Activated gamma-delta T cell (primary cell): ENCODE measurements around the gene AK5.

ENCODE experiments used
- DNase-seq: peaks from one replicate; lab custom pipeline; 2025; lab: John Stamatoyannopoulos, UW

AK5 gene

DNA sequence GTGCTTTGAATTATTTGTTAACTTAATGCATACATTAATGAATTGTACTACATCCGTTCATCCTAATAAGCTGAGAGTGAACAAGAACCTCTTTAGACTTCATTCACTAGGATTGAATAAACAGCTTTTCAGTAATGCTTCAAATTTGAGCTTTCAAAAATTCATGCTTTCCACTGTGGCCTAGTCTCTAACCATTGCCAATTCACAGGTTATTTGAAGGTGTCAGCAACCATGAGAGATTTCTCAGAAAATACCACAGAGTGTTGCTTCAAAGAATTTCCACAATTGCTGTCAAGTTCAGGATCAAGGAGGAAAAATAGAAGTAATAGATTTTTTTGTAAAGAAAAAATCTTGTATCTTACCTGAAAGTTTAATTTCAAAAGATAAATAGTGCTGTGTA lies 72.7 kb downstream of the AK5 start:
- no peak for DNase-seq

DNA sequence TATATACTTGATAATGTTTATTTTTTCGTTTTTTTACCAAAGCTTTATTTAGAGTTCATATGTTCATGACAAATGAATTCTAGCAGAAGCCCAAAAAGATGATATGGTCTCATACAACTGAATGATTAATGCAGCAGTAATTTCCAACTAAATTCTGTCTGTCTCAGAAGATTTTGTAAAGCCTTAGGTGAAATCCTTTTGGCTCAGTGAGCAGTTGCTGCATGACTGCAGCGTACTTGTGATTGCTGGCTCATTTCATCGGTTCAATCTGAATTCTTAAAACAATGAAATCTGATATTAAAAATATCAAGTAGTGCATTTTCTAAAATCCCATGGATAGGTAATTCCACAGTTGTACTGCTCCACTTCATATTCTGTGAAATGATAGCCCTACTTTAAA lies 73.2 kb downstream of the AK5 start:
- no peak for DNase-seq

DNA sequence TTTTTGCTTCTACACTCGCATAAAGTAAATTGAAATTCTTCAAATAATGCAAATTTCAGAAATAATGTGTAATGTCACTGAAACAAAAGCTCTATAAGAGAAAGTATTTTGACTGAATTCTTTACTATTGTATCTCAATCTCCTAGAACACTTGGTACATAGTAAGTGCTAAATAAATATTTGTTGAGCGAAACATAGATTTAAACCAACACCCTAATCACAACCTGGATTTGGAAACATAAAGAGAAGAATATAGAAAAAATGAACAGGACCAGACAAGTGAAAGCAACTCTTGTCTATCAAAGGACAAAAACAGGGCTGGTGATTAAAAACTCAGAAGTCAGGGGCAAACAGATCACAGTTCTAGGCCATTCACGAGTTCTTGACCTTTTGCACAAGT lies 74.3 kb downstream of the AK5 start:
- DNase-seq: no peak

DNA sequence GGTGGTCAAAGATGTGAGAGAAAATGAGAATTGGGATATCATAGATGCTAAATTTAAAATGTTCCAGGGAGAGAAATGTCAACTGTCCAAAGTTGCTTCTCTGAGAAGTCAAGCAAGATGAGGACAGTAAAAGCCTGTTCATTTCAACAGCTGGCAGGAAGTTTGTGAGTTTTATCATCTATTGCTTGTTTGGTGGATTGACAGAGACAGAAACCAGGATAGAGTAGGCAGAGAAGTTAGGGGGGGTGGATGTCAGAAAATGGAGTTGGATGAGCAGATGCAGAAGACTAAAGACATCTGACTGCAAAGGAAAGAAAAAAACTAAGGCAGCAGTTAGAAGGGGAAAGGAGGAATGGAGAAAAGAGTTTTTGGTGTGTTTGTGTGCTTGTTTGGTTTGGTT lies 78.4 kb downstream of the AK5 start:
- DNase-seq: no peak

DNA sequence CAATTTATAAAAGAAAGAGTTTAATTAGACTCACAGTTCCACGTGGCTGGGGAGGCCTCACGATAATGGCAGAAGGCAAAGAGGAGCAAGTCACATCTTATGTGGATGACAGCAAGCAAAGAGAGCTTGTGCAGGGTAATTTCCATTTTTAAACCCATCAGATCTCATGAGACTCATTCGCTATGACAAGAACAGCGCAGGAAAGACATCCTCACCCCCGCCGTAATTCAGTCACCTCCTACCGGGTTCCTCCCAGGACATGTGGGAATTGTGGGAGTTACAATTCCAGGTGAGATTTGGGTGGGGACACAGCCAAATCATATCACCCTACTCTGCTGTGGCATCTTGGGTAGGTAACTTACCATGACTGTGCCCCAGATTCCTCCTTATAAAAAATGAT lies 79.8 kb downstream of the AK5 start:
- no peak for DNase-seq

DNA sequence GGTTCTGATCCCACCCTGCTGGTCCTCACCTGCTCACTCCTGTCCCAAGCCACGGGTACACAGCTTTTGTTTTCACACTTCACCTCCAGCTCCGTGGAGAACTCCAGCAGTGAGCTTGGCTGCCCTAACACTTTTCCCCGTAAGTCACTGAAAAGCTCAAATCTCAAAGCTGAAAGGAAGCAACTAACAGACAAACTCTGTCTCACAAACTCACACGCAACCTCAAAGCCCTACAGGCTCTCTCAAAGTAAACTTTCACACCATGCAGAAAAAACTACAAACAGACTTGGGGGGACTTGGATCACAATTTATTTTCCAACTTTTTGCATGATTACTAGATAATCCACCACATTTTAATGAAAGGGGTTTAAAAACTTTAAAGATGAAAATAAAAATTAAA lies 88.3 kb downstream of the AK5 start:
- no peak for DNase-seq

DNA sequence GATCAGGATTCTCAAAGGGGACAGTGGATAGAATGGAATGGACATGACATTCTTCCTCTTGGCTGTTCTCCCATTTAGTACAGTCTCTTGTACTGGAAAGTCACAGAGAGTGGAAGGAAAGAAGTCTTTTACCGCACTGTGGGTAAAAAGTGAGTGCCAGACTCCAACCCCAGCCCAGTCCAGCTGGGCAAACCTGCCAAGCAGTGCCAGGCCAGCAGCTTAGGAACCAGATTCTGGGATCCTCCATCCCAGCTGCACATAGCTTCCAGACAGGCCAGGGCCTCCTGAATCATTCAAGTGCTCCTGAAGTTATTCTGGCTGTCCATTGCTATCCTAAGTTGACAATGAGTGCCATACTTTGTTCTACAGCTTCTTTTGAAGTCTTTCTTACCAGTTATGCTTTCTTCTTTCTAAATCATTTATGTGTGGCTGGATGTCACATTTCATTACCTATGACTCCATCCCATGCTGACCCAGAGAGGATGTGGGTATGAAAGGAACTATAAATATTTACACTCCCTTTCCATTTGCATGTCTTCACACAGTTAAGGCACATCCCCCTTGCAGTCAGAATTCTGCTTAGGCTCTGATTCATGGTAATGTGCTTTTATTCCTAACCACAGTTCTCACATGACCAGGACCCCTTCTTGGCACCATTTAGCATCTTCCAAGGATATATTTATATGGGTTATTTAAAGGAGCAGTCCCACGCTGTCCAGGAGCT lies 88.9 kb downstream of the AK5 start:
- DNase-seq: no peak

DNA sequence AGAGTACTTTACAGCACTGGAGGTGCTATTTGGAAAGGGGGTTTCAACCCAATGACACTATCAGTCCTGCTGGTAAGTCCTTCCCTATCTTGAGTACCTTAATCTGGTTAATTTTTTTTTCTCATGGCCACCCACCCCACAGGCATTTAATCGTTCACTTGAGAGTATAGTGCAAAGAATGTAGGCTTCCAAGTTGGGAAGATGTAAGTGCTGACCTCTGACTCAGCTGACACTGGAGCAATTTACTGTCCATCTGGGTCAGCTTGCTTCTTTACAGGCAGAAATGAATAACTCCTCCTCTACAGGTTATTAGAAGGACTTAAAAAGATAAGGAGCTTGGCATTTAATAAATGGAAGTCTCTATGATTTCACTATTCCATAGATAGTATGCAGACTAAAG lies 89.6 kb downstream of the AK5 start:
- no peak for DNase-seq

DNA sequence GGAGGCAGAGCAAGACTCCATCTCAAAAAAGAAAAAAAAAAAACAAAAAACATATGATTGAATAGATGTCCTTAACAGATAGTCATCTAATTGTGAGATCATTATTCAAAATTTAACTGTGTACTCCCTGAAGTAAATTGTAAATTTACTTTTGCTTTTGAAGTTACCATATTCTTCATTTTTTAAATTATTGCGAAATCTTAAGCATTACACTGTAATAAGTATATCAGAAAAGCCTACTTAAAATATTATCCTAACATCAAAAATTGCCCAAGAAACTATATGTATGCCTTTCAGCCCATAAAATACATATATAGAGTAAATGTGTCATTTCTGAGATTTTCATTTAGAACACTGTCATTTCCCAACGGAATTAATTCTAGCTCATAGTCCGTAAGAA lies 91.9 kb downstream of the AK5 start:
- DNase-seq: no peak

DNA sequence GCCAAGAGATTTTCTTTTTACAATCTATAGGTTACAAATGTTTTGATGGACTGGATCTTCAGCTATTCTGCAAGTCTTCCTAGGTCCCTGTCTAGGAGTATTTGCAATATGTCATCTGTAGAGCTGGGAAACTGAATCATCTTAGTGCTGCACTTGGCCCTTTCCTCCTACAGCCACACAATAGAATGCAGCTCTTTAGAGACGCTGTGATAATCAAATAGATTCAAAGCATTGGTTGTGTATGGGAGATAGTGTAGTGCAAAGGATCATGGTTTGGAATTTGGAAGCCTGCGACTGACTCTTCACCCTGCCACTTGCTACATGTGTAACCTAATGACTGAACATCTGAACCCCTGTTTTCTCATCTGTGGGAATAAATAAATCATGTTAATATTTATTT lies 93.7 kb downstream of the AK5 start:
- DNase-seq: no peak

DNA sequence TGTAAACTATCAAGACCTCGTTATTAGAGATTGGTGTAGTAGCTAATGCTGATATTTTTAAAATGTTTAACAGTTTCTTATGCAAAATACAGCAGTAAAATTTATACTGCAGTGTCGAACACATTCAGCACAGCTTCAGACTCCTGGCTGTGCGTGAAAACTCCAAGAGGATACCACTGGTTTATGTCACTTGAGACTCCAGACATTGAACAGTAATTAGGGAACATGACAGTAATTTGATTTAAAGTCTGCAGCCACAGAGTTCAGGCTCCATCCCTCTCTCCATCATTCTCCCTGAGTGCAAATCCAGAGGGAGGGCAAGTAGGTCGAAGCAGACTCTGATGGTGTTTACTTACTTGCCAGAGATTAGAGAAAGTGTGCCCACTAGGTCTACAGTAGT lies 94.2 kb downstream of the AK5 start:
- no peak for DNase-seq

DNA sequence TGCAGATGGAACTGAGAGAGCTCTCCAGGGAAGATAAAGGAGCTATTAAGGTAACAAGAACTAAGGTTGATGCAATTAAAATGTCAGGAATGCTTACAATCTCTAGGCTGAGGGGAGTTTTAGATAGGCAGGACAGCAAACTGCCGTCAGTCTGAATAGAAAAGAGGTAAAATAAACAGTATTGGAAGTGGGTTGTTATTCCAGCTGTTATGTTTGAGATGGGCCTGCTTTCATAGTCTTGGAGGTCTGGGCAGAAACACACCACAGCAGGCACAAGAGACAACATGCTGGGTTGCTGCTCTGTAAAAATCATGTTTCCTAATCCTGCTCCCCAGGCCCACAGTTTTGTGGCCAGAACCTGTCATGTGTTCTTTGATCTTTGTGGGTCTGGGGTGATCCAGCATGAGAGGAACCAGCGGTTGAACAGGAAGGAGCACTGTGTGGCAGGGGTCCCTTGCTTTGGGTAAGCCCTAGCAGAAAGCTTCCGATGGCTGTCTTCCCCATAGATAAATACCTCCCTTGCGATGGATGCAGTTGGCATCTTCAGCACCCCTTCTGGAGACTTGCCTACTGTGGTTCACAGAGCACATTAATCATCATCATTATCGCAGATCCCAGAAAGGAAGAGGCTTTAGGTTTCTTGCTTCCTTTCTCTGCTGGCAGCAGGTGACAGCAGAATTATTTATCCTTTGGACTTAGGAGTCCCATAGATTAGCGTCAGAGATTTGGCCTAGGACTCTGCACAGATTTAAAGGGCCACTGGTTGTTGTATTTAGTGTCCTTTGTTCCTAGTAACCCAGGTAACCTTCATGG lies 97.1 kb downstream of the AK5 start:
- no peak for DNase-seq

DNA sequence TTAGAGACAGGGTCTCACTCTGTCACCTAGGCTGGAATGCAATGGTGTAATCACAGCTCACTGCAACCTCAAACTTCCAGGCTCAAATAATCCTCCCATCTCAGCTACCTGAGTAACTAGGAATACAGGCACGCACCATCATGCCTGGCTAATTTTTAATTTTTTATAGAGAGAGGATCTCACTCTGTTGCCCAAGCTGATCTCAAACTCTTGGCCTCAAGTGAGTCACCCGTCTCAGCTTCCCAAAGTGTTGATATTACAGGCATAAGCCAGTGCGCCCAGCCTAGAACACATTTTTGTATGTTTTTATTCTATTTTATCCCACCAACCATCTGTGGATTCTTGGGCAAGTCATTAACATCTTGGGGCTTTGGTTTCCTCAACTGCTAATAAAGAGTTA lies 100.5 kb downstream of the AK5 start:
- no peak for DNase-seq

DNA sequence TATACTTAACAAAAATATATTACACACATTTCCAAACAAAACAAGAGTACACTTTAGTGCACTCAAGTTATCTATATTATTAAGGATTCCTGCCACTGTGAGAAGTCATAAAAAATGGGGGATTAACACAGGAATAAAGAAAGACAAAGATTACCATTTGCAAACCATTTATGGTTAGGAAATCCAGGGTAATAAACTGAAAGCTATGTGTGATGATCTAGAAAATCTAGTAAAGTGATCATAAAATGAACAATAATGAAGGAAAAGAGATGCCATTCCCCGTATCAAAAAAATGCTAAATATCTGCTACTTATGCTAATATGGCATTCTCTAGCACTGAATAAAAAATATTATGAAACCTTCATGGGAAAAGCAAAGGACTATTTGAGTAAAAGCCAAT lies 101.4 kb downstream of the AK5 start:
- no peak for DNase-seq

DNA sequence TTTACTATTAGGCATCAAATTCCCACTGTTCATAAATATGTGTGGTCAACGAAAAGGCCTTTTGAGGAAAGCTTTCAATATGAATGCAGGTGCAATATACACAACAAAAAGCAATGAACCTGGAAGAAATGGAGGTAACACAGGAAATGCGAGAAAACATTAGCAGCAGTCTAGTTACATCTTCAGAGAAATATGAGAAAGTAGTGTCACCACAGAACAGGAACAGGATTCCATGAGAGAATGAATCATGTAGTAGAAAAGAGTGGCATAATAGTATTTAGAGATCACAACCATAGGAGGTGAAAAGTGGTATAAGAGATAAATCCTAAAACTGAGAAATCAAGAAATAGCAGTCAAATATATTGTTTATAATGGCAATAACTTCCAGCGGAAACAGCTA lies 103.7 kb downstream of the AK5 start:
- no peak for DNase-seq

DNA sequence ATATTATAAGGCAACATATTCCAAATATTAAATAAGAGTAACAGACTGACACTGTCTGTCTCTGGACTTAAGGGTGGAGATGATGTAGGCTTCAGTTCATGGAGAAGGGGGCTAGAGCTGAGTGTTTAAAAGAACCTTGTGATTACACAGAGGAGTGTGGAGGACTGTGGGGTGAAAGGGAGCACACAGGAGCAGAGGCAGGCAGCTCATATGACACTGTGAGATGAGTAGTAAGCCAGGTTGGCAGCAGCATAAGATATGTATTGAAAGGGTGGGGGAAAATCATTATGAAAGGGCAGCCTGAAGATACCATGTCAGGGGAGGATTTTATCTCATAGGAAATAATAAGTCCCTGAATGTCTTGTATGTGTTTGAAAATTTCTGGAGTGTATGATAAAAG lies 104.5 kb downstream of the AK5 start:
- no peak for DNase-seq

DNA sequence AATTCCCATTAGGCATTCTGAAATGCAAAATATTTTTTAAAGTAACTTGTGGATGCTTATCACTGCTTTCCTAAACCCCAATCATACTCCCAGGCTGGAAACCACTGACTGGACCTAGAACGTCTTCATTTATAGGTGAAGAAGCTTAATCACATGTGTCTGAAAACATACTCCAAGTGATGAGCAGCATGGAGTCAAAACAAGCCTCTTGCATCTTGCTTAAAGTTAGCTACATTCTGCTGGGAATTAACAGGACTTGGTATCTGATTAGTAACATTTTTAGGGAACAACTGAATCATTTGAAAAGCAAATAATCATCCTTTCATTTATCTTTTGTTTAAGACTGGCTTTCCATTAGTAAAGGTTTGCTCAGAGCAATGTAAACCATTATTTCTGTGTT lies 105.7 kb downstream of the AK5 start:
- DNase-seq: no peak

DNA sequence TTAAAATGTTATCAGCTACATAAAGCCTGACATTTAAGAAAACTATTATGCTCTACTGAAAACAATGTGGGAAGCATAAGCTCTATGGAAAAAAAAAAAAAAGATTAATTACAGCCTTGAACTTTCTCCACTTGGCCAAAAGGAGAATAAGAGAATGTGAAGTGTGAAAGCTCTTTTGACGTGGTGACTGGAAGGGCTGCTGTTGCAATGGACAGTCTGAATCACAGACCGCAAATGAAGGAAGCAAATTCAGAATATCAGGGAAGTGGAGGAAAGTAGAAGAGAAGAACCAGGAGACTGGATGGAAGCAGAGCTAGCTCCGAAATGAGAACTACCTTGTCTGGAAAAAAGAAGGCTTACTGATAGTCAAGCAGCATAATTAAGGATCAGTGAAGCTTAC lies 106.8 kb downstream of the AK5 start:
- DNase-seq: no peak

DNA sequence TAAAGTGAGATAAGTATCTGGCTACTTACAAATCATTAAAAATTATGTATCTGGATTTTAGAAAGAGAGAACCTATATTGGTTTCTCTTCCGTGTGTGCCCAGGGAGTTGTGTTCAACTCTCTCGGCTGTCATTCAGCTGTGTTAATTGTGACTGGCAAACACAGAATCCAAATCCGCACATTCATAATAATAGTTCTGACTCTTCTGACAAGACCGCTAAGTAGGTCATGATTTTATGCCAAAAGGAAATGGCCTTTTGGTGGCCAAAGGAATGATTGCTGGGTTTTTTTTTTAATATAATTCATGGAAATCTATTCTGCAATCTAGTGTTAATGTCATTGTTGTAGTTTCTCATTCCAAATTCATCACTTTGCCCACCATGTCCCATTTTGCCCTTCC lies 110.7 kb downstream of the AK5 start:
- no peak for DNase-seq

DNA sequence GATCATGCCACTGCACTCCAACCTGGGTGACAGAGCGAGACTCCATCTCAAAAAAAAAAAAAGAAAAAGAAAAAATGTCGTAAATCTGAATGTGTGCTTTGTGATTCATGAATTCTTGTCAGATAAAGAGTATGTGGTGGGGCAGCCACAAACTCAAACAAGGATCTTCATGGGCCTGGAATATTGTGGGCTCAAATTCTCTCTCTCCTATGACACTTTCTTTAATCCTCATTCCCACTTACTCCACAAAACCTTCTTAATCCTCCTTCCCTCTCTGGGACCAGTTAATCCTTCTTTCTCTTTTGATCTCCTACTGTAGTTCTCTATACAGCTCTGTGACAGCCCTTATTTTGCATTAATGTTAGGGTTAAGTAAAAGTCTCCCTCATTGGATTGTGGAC lies 112.3 kb downstream of the AK5 start:
- DNase-seq: no peak

DNA sequence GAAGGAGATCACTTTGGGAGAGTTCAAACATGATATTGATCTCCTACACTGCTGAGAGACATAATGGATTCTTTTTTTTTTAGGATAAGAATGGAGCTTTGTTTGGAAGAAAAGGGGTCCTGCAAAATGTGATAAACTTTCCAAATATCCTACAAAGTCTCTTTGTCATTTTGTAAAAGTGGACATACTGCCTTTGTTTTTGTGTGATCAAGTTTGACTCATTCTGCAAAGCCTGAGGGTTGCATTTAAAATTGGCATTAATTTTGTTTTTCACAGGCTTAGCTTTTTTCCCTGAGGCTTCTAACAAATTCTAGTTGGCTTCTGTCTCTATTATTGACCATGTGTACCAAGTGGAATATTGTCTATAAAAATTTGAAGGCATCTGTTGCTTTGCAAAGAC lies 113.2 kb downstream of the AK5 start:
- no peak for DNase-seq

DNA sequence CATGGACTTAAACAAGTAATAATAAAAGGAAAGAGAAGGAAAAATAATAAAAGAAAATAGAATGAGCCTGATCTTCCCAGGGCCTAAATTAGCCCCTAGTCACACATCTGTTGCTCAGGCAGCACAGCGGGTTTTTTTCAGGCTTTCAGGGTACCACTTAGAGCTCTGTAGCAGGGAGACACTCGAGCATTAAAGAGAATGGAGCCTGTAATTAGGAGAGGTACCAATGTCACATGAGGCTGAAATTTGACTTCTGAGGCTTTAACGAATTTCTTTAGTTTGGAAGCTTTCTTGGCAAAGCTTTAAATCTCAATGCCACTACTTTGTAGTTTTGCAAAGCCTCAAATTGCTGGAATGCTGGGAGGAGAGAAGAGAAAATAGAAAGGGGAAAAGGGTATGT lies 116.3 kb downstream of the AK5 start:
- DNase-seq: no peak

DNA sequence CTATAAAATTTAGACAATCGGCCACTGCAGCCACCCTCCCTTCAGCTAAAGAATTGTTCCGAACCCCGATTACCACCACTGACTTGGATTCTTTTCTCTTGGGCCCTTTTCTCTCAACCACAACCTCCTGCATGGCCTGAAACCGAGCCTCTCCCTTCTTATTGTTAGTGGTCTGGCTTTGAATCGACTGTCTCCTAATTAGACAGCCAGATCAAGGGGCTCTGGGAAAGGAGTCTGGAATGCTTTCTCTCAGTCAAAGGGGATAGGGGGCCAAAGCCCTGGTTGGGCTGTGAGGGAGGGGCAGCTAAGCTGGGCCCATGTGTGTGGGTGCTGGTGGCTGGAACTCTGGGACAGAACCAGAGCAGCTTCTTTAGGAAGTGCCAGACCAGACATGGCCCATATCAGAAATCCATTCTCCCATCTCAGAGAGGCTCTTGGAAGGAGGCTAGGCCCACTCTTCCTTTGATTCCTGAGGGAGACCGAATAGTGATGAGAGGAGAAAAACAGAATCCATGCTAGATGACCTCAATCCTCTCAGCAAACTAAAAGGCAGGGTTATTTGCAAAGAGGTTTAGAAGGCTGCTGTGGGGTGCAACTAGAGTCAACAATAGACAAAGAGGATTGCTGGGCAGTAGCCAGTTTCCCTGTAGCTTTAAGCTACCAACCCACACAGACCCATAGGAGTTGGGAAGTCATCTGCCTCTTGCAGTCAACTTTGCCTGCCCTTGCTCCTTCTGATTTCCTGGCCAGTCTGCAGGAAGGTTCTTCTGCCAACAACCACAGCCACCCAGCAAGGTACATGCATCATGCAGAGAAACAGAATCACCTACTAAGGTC lies 117.6 kb downstream of the AK5 start:
- no peak for DNase-seq
